ACHN (cell line): ENCODE measurements around the gene AUH.
A peak's percentile ranks its signal among the peaks of the same experiment; 100 is the strongest.

Experiments used
- DNase-seq: peaks from one replicate; pipeline ENCODE4 v3.0.0-alpha.2; 2015
- in situ Hi-C: cut with HindIII; loops from 2 replicates; pipeline ENCODE4 v1.10.0; 2017; ENCODE audit warnings: low sequenced_read_pairs, low pct_ligation_motif_present, low pct_unique_long_range_greater_than_20kb

AUH gene

DNA sequence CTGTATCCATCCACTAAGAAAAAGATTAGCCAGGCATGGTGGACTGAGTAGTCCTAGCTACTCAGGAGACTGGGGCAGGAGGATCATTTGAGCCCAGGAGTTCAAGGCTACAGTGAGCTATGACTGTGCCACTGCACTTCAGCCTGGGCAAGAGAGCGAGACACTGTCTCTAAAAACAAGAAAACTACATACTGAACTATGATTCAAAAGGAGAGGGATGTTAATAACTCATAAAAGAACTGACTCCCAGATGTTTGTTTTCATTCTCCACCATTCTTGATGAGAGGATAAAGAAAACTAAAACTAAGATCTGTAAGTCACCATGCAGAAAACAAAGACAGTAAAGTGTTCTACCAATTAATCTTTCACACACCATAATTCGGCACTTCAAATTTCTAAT, 53.5 kb downstream of the AUH start:
- in situ Hi-C loops = no loop called here
- DNase-seq = no peak

DNA sequence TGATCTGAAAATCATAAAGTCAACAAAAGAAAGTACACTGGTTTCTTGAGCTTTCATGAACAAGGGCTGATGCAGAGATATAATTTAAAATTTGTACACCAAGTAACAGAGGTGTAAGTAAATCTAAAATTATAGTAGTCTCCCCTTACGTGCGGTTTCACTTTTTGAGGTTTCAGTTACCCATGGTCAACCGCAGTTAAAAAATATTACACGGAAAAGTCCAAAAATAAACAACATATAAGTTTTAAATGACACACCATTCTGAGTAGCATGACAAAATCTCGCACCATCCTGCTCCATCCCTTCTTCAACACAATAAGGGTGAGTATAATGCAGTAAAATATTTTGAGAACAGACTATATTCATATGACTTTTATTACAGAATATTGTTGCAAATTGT, 54.4 kb downstream of the AUH start:
- in situ Hi-C loops = no loop called here
- no peak for DNase-seq

DNA sequence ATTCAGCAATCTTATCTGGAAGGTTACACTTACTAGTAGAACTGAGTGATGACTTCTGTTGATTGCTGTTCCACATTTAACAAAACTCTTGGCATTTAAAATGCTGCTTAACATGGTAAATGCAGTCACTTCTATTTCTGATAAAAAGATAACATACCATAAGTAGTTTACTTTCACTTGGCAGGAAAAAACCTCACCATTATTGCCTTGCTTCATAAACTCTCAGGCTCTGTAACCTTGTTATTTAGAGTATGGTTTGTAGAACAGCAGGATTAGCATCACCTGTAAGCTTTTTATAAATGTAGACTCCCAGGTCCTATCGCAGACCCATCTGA, 55.5 kb downstream of the AUH start:
- no peak for DNase-seq
- in situ Hi-C loops = no loop called here

DNA sequence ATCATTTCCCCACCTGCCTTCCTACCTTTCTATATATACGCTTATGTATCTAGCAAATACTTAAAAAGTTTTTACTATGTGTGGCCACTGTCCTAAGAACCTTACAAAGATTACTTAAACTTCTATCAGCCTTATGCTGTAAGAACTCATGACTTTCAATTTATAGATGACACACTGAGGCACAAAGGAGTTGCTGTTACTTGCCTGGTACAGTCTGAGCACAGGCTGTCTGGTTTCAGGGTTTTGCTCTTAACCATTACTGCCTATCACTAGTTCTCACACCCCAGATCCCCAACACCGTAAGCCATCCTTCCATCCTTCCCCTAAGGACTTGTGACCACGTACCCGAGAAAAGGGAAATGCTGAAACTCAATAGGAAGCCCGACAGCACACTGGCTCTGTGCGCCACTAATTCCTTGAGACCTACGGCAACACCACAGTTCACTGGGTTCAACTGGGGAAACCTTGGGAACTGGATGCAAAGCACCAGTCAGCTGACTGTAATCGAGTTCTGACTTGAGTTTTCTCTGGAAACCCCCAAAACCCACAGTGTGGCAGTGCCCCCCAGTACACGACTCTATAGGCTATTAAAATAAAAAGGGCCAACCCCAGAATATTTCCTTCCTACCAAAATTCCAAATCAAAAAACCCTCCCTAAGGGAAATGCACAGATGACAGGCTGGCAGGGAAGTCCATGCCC, 56.0 kb downstream of the AUH start:
- in situ Hi-C loops = no loop called here
- DNase-seq = no peak

DNA sequence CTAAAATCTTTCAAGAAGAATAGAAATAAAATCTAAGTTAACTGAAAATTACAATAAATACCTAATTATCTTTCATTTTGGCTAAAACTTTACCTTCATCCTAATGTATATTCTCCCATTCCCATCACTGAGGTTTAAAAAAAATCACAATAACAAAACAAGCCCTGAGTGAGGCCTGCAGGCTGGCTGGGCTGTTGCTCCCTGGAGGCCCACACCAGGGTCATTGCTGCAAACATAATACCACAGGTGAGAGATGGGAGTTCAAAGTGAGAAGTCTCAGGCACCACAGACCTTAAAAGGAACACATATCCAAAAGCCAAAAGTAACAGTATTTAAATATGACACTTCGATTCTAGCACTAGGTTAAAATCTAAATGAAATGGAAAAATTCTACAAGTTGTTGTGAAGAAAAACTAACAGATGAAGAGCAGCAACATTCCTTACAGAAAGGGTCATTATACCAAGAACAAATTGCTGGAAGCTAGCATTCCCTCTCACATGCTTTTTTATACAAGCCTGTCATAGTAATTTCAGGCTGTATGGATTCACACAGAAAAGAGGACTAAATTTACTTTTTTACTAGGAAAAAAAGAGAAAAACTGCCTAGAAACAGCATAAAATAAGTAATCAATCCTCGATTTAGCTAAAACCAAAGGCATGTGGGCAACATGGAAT, 57.8 kb downstream of the AUH start:
- DNase-seq = no peak
- in situ Hi-C loops = no loop called here

DNA sequence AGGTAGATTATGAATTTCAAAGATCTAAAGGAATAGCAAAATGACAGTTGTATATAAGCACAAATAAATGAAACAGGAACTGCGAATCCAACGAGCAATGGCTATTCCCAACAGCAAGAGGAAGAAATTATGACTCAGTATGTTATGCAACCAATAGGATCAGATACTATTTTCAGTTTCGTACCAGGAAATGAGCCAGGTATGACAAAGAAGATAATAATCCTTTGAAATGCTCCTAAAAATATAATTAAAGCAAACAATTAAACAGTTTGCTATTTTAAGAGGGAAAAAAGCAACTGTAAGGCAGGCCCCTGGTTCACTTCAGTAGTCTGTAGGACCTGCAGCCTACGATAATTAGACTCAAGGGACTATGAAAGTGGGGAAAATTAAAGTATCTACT, 58.9 kb downstream of the AUH start:
- in situ Hi-C loops = no loop called here
- DNase-seq = peak; percentile 37

DNA sequence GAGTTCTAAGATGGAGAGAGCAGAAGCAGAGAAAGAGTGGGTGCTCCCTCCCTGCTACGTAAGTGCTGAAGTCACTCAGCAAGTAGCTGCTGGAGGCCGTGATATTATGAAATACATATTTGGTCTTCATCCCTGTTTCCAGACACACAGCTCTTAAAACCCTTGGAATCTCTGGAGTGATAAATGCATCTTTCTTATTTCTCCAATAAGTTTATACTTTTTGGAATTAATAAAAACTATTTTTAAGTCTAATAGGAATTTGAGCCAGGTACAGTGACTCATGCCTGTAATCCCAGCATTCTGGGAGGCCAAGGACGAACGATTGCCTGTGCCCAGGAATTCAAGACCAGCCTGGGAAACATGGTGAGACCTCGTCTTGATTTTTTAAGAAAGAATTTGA, 60.6 kb downstream of the AUH start:
- DNase-seq = no peak
- in situ Hi-C loops = no loop called here

DNA sequence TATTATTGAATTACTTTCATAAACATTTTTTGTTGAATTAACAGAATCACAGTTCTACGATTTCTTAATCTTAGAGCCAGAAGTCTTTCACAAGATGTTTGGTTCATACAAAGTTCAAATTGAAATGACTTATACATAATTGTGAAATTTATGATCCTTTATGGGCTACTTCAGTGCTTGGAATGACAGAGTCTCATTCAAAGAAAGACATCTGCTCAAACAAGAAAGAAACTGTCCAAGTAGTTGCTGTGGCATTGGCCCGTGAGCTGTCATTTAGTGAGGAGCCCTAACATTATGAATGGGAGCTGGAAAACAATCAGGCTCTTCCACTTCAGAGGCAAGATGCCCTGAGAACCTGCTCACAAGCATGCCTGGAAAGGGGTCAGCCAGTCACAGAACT, 63.4 kb downstream of the AUH start:
- DNase-seq = no peak
- in situ Hi-C loops = no loop called here

DNA sequence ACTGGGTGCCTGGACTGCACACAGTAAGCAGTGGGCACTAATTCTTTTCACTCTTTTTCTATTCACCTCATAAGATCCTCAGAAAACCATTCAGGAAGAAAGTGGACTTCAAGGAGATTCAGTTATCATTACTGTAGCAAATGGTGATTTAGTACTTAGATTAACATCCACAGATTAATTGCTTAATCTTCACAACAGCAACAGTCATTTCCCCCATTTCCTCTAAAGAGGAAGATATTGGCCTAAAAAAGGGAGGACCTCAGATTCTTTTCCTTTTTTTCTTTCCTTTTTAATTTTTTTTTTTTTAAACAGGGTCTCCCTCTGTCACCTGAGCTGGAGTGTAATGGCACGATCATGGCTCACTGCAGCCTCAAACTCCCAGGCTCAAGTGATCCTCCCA, 64.4 kb downstream of the AUH start:
- no peak for DNase-seq
- in situ Hi-C loops = no loop called here

DNA sequence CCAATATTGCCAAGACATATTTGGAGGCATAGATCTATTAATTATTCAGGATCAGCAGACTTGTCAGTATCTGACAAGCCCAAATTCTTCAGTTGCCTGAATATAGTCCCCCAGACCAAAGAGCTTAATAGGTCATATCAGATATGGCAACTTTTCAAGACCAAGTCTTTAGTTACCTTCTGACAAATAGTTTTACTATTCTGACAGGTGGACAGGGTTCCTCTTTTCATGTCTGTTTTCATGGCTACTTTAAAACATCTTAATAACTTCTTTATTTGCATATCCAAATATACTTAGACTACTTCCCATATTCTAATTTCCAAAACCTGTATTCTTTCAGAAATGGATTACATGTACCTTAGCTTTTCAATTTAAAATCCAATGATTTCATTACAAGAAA, 65.4 kb downstream of the AUH start:
- no peak for DNase-seq
- in situ Hi-C loops = no loop called here

DNA sequence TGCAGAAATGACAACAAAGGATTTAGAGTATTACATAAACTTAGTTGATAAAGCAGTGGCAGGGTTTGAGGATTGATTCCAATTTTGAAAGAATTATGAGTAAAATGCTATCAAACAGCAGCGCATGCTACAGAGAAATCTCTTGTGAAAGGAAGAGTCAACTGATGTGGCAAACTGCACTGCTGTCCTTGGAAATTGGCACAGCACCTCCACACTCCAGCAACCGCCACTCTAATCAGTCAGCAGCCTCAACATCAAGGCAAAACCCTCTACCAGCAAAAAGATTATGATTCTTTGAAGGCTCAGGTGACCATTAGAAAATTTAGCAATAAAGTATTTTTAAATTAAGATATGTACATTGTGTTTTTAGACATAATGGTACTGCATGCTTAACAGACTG, 66.4 kb downstream of the AUH start:
- in situ Hi-C loops = no loop called here
- DNase-seq = no peak

DNA sequence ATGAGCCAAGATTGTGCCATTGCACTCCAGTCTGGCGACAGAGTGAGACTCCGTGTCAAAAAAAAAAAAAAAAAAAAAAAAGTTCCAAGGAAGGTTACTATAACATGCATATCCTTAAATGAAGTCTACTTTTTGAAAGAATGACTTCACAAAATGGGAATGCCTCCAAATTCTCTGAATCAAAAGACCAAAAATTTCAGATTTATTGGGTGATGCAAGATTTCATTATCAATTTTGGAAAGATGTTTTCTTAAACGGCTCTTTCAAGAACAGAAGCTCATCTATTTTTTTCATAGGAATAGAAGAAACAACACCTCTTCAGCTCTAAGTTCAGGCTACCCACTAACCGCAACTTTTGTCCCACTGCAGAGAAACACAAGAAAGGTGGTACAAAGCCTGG, 69.9 kb downstream of the AUH start:
- in situ Hi-C loops = no loop called here
- no peak for DNase-seq

DNA sequence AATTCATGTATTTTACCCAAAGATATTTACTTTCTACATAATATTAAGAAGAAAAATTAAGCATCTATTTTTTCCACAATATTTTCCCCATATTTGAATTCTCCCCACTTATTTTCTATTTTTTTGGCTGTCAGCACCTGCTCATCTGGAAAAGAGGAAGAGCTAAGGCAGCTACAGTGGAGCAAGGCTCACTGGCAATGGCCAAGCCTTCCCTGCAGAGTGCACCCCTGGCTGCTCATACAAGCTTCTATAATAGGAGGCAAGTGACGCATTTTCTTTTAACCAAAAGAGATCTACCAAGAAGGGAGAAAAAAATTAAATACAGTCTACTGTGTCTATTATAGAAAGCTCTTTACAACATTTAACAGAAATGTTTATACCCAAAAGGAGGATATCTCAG, 72.5 kb downstream of the AUH start:
- in situ Hi-C loops = no loop called here
- DNase-seq = no peak

DNA sequence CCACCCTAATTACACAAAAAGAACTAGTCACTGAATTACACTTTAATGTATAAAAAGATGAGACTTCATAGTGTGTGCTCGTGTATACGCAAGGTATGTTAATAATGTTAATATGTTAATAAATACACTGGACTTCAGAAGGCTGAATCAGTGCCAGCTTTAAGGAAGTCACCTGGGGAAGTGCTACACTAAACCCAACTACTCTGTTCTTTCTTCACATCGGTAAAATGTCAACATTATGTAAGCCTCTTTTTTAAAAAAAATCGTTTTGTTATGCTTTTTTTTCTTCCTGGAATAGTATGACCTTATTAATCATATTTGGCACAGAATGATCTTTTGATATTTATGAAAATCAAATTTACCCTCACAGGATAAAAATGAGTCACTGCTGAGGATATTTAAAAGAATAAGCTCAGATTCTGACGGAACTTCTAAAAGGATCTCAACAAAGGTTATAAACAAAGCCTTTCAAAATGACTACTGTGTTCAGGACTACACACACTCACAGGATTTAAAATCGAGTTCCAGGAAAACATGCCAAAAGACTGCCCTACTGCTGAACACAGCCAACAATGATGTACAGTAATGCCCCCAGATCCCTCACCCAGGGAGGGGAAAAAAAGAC, 75.9 kb downstream of the AUH start:
- no peak for DNase-seq
- in situ Hi-C loops = no loop called here

DNA sequence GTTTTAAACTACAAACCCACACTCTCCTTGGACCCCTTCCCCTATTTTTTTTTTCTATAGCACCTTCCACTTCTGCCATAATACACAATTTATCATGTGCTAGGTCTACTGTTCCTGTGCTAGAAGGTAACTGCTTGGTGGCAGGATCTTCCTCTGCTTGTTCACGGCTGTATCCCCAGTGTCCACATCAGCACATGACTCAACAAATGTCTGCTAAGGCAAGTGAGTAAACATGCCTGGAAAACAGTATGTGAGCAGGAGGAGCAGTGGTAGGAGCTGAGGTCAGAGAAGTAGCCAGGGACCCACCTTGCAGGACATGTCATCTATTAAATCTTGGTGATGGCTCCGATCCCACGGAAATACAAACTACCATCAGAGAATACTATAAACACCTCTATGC, 79.4 kb downstream of the AUH start:
- in situ Hi-C loops = no loop called here
- no peak for DNase-seq

DNA sequence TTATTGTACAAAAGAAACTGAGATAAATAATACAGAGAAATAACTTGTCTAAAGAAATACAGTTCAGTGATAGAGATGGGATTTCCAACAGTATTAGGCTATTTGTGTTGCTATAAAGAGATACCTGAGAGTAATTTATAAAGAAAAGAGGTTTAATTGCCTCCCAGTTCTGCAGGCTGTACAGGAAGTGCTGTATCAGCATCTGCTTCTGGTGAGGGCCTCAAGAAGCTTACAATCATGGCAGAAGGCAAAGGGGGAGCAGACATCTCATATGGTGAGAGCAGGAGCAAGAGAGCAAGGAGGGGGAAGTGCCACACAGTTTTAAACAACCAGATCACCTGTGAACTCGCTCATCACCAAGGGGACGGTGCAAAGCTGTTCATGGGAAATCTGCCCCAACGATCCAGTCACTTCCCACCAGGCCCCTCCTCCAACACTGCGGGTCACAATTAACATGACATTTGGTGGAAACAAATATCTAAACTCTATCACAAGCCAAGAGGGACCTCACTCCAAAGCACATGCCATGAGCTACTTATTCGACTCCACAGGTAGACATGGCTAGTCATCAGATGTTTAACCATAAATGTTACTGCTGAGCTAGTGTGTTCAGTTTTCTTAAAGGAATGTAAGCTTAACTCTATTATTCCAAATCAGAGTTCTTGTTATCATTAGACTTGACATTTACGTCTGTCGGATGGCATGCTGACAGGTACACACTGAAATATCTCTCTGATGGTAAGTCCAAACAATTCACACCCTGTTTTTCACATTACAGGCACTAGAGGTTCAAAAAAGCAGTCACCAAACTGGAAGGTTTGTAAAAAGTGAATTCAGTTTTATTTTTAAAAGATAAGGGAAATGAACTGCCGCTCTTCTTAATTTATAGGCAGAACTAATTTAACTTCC, 82.2 kb downstream of the AUH start:
- in situ Hi-C loops = no loop called here
- no peak for DNase-seq

DNA sequence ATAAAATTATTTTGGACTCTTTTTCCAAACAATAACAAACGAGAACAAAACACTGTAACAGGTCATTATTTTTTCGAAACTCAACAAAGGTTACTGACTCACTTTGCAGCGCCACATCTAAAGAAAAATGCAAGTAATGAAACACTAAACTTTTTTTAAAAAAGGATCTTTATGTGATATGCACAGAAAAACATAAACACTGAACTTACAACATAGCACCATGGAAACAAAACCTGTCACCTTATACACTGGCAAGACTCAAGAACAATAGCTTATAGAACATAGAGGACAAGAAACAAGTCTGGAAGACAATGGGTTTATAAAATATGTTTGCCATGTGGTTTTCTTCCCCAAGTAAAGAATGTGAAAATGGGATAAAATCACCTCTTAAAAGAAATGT, 85.2 kb downstream of the AUH start:
- in situ Hi-C loops = no loop called here
- no peak for DNase-seq

DNA sequence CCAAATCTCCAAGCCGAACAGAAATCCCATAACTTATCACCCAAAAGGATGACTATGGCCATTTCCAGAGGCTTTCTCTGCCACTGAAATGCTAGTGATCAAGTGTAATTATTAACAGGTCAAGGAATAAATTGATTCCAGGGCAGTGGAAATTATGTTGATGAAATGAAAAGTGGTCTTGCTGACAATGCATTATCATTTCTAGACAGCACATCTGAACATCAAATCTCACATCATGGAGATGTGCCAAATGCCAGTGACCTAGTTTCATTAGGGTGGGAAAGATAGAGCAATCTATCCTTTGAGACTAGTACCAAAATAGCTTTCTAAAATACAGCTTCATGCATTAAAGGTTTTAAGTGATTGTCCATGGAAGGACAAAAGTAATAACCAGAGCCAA, 86.1 kb downstream of the AUH start:
- in situ Hi-C loops = no loop called here
- no peak for DNase-seq

DNA sequence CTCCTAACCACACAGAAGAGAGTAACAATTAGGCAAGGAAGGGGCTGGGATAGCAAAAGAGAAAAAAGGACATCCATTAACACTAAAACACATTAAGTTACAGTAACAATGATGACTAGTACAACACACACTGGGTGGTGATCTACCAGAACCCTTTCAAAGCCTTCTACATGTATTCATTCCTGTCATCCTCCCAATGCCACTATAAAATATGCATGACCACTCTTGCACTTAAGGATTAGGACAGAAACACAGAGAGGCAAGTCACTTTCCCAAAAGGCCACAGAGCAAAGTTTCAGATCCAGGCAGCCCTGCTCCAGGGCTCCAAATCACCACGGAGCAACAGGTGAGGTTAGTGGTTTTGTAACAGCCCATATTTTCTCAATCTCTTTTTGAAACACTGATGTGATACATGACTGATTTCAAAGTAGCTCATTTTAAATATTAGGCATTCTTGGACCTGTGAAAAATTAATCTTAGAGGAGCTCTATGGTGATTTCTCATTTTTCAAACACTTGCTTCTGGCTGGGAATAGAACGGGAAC, 86.7 kb downstream of the AUH start:
- in situ Hi-C loops = no loop called here
- DNase-seq = no peak
